Stimulated activated CD8-positive, alpha-beta memory T cell treated with anti-CD3 and anti-CD28 coated beads, Interleukin-12 subunit alpha, Interleukin-12 subunit beta, amount 100 ng/mL, for 4 hours (primary cell): Measurements from ENCODE around the gene GLYATL2.

Experiments used
- DNase-seq: peaks from one replicate; pipeline ENCODE4 v3.0.0-alpha.2; 2020; ENCODE audit warnings: low read depth

Gene GLYATL2

GRCh38 chr11:58796333-58796732, 48.2 kb downstream of the GLYATL2 start:
- DNase-seq, result no peak

DNA sequence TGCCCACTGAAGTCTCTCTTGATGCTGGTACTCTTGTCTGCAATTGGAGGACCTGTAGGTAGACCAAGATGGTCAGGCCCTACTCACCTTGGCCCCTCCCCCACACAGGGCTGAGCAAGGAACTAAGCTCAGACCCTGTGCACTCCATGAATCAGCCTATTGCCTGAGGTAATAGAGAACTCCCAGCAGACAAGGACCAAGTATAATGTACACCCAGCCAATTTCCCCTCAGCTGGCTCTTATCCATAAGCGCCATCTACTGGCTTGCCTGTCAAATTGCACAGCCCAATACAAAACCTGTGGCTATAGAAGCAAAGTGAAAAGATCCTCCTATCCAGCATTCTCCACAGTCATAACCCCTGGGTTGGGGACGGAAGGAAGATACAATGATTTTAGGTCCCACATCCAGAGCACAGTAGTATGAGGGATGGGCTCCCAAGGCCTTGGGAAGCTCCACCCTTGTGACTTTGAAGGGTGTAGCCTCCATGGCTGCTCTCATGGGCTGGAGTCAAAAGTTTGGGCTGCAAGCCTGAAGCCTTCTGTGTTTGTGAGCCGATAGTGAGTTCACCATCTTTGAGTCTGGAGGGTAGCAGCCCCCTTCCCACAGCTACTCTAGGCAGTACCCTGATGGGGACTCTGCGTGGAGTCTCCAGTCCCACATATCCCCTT, 56.0 kb downstream of the GLYATL2 start:
- DNase-seq, result no peak

DNA sequence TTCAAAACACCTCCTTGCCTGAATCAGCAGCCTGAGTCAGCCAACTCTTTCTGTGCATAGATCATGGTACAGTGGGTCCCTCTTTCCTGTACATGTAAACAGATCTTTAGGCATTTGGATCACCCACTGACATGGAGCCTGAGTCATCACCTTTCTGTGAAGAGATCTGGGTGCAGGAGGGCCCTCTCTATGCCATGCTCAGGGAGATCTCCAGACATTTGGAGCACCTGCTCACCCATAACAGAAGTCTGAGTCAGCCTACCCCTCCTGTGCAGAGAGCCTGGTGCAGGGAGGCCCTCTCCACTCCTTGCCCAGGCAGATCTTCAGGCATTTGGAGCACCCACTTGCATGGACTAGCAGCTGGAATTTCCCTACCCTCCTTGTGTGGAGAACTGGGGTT, 56.6 kb downstream of the GLYATL2 start:
- no peak for DNase-seq

- no peak for DNase-seq
Observed at GRCh38 chr11:58786693-58787092, 57.8 kb downstream of the GLYATL2 start.

- no peak for DNase-seq
Observed at GRCh38 chr11:58784995-58785394, 59.5 kb downstream of the GLYATL2 start.
